Measurements from ENCODE around the gene AMBRA1. TPM values are rescaled to one million over a fixed set of nuclear protein-coding genes. Genes with fewer than 3 reads are reported as not detected.

AMBRA1 gene
- total RNA-seq, 2 donors from 2014 or later = 35.2 to 42.2 TPM

DNA sequence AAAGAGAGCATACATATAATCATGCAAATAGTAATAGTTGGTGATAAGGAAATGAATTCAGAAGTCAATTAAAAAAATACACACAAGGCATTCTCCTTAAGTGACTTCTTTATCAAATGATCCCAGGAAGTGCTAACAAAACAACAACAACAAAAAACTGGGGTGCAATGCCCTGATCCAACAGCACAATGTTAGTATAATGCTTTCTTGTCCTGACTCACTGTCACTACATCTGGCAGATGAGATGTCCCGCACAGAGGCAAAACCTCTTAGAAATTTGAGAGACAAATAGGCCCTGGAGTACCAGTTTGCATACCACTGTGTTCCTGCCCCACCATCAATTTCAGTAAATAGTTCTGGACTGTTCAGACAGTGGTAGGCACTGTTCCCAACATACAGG is 11.0 kb upstream of the AMBRA1 start:
- Histone ChIP-seq H3K4me3 (no peak overlapping the region), H3K27me3 (replicated peaks; ENCODE audit: insufficient read depth) (no peaks in the 10 kb centered on the region), H3K9me3 (no peaks in the 10 kb centered on the region), H3K36me3 (no peaks in the 10 kb centered on the region), H3K27ac (no peak overlapping the region), H3K4me1 (ENCODE audit: control insufficient read depth in 1 of 2, low read depth in 2 of 2) (no peaks in the 10 kb centered on the region)
- TF ChIP-seq, protein P1, sequence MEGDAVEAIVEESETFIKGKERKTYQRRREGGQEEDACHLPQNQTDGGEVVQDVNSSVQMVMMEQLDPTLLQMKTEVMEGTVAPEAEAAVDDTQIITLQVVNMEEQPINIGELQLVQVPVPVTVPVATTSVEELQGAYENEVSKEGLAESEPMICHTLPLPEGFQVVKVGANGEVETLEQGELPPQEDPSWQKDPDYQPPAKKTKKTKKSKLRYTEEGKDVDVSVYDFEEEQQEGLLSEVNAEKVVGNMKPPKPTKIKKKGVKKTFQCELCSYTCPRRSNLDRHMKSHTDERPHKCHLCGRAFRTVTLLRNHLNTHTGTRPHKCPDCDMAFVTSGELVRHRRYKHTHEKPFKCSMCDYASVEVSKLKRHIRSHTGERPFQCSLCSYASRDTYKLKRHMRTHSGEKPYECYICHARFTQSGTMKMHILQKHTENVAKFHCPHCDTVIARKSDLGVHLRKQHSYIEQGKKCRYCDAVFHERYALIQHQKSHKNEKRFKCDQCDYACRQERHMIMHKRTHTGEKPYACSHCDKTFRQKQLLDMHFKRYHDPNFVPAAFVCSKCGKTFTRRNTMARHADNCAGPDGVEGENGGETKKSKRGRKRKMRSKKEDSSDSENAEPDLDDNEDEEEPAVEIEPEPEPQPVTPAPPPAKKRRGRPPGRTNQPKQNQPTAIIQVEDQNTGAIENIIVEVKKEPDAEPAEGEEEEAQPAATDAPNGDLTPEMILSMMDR (IDR thresholded peaks at IDR 0.05) = no peak
- DNase-seq (ENCODE audit: low spot score) (no peak), ATAC-seq (ENCODE audit: insufficient number of reproducible peaks, low FRiP score, low read depth) (no peak)

DNA sequence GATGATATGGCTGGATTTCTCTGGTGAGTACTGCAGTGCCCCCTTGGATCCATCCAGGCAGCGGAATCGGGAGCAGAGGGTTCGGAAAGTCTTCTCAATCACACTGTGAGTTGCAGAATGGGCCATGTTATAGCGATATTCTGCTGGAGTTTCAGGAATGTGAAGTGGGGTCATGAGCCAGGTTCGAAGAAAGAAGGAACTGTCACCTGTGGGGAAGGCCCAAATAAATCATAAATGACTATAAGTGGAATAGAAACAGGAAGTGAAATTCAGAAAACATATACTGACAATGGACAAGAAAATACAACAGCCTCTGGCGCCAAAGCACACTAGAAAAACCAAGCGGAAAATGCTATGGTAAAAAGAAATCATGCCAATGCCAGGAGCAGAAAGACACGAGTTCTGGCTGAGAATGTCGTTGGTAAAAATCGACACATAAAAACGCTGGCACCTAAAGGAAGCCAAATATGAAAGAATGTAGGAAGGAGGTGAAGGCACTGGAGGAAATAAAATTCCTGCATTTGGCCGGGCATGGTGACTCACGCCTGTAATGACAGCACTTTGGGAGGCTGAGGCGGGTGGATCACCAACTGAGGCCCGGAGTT is 10.0 kb upstream of the AMBRA1 start:
- no peak overlapping the region for H3K27ac ChIP-seq

DNA sequence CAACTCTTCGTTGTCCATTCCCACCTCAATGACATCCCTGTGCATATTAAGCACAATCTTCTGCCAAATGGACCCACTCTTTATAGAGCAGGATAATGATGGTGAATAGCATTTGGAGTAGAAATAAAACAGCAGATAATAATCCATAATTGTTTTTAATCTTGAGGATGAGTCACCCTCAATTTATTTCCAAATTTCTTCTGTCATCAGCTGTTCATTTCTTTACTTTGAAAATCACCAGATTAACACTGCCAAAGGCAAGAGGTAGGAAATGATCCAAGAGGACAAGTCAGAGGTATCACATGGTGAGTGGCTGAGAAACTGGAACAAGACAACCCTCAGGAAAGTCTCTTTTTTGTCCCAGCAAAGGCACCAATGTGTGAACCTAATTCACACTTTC is 7.3 kb upstream of the AMBRA1 start:
- TF ChIP-seq, protein P1 (IDR thresholded peaks at IDR 0.05) = no peak
- H3K4me3 ChIP-seq = no peak overlapping the region
- no peak for ATAC-seq (ENCODE audit: insufficient number of reproducible peaks, low FRiP score, low read depth)
- no peaks in the 10 kb centered on the region for H3K9me3 ChIP-seq
- H3K27me3 ChIP-seq (replicated peaks; ENCODE audit: insufficient read depth) = no peaks in the 10 kb centered on the region
- DNase-seq (ENCODE audit: low spot score) = no peak
- H3K4me1 ChIP-seq (ENCODE audit: control insufficient read depth in 1 of 2, low read depth in 2 of 2) = no peaks in the 10 kb centered on the region
- no peaks in the 10 kb centered on the region for H3K36me3 ChIP-seq
- no peak overlapping the region for H3K27ac ChIP-seq

More for the DNA sequence above, 10.0 kb upstream of the AMBRA1 start:
- no peak for DNase-seq (ENCODE audit: low spot score)
- no peak for ATAC-seq (ENCODE audit: insufficient number of reproducible peaks, low FRiP score, low read depth)
- H3K4me3 ChIP-seq = no peak overlapping the region
- H3K36me3 ChIP-seq = no peaks in the 10 kb centered on the region
- H3K9me3 ChIP-seq = no peaks in the 10 kb centered on the region
- TF ChIP-seq, protein P1 (IDR thresholded peaks at IDR 0.05) = no peak
- no peaks in the 10 kb centered on the region for H3K27me3 ChIP-seq (replicated peaks; ENCODE audit: insufficient read depth)
- H3K4me1 ChIP-seq (ENCODE audit: control insufficient read depth in 1 of 2, low read depth in 2 of 2) = no peaks in the 10 kb centered on the region

DNA sequence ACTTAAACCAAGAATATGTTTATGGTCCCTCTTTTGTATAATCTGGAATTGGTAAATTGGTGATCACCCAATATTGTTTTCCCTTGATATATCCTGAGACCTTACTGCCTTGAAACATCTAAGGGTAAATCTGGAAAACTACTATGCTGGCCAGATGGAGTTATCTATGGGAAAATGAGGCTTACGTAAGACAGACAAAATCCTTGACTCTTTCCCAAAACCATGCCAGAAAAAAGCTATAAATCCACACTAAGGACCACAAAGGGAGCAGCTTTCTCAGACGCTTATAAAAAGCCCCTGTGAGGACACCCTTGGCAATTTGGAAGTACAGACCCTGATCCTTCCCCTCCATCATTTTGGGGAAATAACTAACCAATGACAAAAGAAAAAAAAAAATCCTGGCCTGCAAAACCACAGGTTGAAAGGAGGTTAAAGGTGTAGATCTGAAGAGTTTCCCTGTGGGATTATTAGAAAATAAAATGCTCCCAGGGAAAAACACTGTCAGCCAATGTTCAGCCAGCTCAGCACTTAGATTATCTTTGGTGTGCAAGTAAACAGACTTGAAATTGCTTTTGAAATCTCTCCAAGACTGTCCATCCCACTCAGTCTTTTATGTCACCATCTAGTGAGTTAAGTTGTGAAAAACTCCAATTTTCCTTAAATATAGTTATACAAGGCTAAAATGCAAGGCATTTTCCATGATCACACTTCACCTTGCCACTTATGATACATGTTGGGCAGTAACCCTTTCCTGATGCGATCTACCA is 6.6 kb upstream of the AMBRA1 start:
- DNase-seq (ENCODE audit: low spot score) = no peak
- Histone ChIP-seq H3K4me3 (no peak overlapping the region), H3K27me3 (replicated peaks; ENCODE audit: insufficient read depth) (no peaks in the 10 kb centered on the region), H3K9me3 (no peaks in the 10 kb centered on the region), H3K4me1 (ENCODE audit: control insufficient read depth in 1 of 2, low read depth in 2 of 2) (no peaks in the 10 kb centered on the region), H3K27ac (no peak overlapping the region), H3K36me3 (no peaks in the 10 kb centered on the region)
- TF ChIP-seq, protein P1 (IDR thresholded peaks at IDR 0.05) = no peak
- ATAC-seq (ENCODE audit: insufficient number of reproducible peaks, low FRiP score, low read depth) = no peak

DNA sequence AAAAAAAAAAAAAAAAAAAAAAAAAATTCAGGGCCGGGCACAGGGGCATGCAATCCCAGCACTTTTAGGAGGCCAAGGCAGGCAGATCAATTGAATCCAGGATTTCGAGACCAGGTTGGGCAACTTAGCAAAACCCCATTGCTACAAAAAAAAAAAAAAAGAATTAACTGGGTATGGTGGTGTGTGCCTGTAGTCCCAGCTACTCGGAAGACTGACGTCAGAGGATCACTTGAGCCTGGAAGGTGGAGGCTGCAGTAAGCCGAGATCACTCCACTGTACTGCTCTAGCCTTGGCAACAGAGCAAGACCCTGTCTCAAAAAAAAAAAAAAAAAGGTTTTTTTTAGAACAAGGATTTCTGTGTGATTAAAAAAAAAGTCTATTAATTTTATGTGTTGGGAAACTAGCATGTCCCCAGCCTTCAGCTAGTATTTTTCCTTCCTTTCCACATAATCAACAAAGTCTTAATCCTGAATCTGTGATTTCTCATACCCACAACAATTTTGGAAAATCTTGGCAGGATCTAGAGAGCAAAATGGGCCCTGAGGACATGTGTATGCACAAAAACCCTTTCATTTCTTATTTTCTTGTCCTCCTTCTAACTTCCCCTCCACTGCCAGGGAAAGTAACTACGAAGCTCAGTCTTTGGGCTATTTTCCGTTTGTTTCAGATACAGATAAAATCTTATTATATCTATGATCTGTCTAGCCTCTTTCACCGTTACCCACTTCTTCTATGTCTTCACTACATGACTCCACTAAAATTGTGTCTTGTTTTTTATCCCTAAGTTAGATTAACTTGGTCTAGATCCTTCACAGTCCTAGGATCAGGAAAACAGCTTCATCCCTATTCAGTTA is 5.7 kb upstream of the AMBRA1 start:
- DNase-seq (ENCODE audit: low spot score) = no peak
- Histone ChIP-seq H3K27me3 (replicated peaks; ENCODE audit: insufficient read depth) (no peaks in the 10 kb centered on the region), H3K9me3 (no peaks in the 10 kb centered on the region), H3K27ac (no peak overlapping the region), H3K4me1 (ENCODE audit: control insufficient read depth in 1 of 2, low read depth in 2 of 2) (peaks cover 0 to 2% of the 10 kb centered on the region in 2 donors), H3K36me3 (no peaks in the 10 kb centered on the region), H3K4me3 (no peak overlapping the region)
- TF ChIP-seq, protein P1 (IDR thresholded peaks at IDR 0.05) = no peak
- no peak for ATAC-seq (ENCODE audit: insufficient number of reproducible peaks, low FRiP score, low read depth)
